Measurements from ENCODE around the gene STRN3. TPM values are rescaled to one million over a fixed set of nuclear protein-coding genes. Genes with fewer than 3 reads are reported as not detected.
"Not testable (repeated sequence)": the region's sequence is repeated elsewhere in the genome, so short reads cannot be mapped to it uniquely, and the experiment has no call there.

Gene STRN3
- total RNA-seq, 1 donor from 2014 or later, result 58.1 TPM

DNA sequence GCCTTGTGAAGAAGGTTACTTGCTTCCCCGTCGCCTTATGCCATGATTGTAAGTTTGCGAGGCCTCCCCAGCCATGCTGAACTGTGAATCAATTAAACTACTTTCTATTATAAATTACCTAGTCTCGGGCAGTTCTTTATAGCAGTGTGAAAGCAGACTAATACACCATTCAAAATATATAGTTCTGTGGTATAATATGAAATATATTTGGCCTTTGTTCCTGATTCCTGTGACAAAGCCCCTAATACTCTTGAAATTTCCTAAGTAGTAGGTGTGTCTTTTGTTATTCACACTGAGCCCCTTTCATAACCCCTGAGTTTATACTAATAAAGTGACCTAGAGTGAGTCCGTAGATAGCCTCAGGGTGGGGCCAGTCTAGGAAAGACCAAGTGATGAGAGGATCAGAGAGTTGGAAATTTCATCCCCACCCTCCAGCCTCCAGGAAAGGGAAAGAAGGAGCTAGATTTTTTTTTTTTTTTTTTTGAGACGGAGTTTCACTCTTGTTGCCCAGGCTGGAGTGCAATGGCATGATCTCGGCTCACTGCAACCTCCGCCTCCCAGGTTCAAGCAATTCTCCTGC, 19.4 kb upstream of the STRN3 start:
- no peak for TF ChIP-seq CTCF (IDR thresholded peaks at IDR 0.05; ENCODE audit: partially characterized antibody, unreplicated experiment)
- H3K36me3 Mint-ChIP-seq (ENCODE audit: unreplicated experiment), result peaks cover 5% of the 10 kb centered on the region
- H3K9me3 Mint-ChIP-seq (ENCODE audit: unreplicated experiment), result peaks cover 5% of the 10 kb centered on the region
- H3K27ac Mint-ChIP-seq (ENCODE audit: unreplicated experiment), result no peak overlapping the region
- no peaks in the 10 kb centered on the region for H3K4me1 Mint-ChIP-seq (ENCODE audit: low read depth, unreplicated experiment)
- H3K4me3 Mint-ChIP-seq (ENCODE audit: unreplicated experiment), result no peak overlapping the region
- H3K27me3 Mint-ChIP-seq (ENCODE audit: unreplicated experiment), result peaks cover 4% of the 10 kb centered on the region
- DNase-seq, result no peak

DNA sequence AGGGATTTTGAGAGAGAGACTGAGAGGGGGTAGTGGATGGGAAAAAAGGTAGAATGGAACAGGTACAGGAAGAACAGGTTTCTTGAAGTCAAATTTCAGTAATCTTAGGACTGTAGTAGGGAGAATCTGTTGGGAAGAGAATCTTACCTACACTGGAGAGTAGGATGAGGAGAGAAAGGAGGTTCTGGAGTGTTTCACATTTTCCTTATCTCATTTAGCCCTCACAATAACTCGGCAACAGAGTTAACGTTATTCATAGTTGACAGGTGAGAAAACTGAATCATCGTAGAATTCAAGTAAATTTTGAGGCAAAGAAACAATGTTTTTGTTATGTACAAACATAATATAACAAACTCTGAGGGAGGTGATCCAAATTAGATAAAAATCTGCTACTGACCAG, 17.2 kb upstream of the STRN3 start:
- Mint-ChIP-seq H3K27ac (ENCODE audit: unreplicated experiment) (no peak overlapping the region), H3K36me3 (ENCODE audit: unreplicated experiment) (peaks cover 5% of the 10 kb centered on the region), H3K4me1 (ENCODE audit: low read depth, unreplicated experiment) (no peaks in the 10 kb centered on the region), H3K27me3 (ENCODE audit: unreplicated experiment) (peaks cover 4% of the 10 kb centered on the region), H3K9me3 (ENCODE audit: unreplicated experiment) (peaks cover 5% of the 10 kb centered on the region), H3K4me3 (ENCODE audit: unreplicated experiment) (no peak overlapping the region)
- TF ChIP-seq CTCF (IDR thresholded peaks at IDR 0.05; ENCODE audit: partially characterized antibody, unreplicated experiment), result no peak
- DNase-seq, result no peak

DNA sequence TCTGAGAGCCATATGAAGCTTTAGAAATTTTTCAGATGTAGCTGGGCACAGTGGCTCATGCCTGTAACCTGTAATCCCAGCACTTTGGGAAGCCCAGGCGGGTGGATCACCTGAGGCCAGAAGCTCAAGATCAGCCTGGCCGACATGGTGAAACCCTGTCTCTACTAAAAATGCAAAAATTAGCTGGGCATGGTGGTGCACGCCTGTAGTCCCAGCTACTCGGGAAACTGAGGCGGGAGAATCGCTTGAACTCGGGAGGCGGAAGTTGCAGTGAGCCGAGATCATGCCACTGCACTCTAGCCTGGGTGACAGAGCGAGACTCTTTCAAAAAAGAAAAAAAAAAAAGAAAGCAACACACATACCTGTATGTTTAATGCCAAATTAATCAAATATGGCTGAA, 16.7 kb upstream of the STRN3 start:
- H3K27ac Mint-ChIP-seq (ENCODE audit: unreplicated experiment); H3K4me3 Mint-ChIP-seq (ENCODE audit: unreplicated experiment); H3K9me3 Mint-ChIP-seq (ENCODE audit: unreplicated experiment); H3K36me3 Mint-ChIP-seq (ENCODE audit: unreplicated experiment); H3K27me3 Mint-ChIP-seq (ENCODE audit: unreplicated experiment); H3K4me1 Mint-ChIP-seq (ENCODE audit: low read depth, unreplicated experiment); DNase-seq: not testable (repeated sequence)

DNA sequence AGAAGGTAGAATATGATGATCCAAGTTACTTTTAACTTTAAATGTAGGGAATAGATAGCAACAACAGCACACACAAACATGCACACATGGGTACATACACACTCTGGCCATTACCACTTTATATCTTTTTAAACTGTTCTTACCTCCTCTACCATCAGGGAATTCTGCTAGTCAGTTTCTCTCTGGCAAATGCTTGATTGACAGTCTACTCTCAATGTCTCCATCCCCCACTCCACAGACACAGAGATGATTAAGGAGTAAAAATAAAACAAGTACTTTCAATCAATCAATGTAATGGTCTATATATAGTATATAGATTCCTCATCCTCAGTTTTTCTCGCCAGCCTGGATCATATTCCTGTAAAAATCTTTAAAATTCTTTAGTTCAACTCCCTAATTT, 16.1 kb upstream of the STRN3 start:
- Mint-ChIP-seq H3K4me3 (ENCODE audit: unreplicated experiment) (no peak overlapping the region), H3K27ac (ENCODE audit: unreplicated experiment) (no peak overlapping the region), H3K27me3 (ENCODE audit: unreplicated experiment) (peaks cover 4% of the 10 kb centered on the region), H3K9me3 (ENCODE audit: unreplicated experiment) (peaks cover 5% of the 10 kb centered on the region), H3K36me3 (ENCODE audit: unreplicated experiment) (peaks cover 5% of the 10 kb centered on the region), H3K4me1 (ENCODE audit: low read depth, unreplicated experiment) (no peaks in the 10 kb centered on the region)
- TF ChIP-seq CTCF (IDR thresholded peaks at IDR 0.05; ENCODE audit: partially characterized antibody, unreplicated experiment), result no peak
- DNase-seq, result no peak

- H3K36me3 Mint-ChIP-seq (ENCODE audit: unreplicated experiment), result no peaks in the 10 kb centered on the region
- no peak overlapping the region for H3K27ac Mint-ChIP-seq (ENCODE audit: unreplicated experiment)
- no peak for TF ChIP-seq CTCF (IDR thresholded peaks at IDR 0.05; ENCODE audit: partially characterized antibody, unreplicated experiment)
- no peak overlapping the region for H3K4me3 Mint-ChIP-seq (ENCODE audit: unreplicated experiment)
- DNase-seq, result no peak
- H3K4me1 Mint-ChIP-seq (ENCODE audit: low read depth, unreplicated experiment), result no peaks in the 10 kb centered on the region
- H3K27me3 Mint-ChIP-seq (ENCODE audit: unreplicated experiment), result no peaks in the 10 kb centered on the region
- no peaks in the 10 kb centered on the region for H3K9me3 Mint-ChIP-seq (ENCODE audit: unreplicated experiment)
Observed at GRCh38 chr14:31038521-31039166, 12.5 kb upstream of the STRN3 start.
